OCI-LY7 (cell line): ENCODE results near the gene FAM111B. TPM values are rescaled to one million over a fixed set of nuclear protein-coding genes. Genes with fewer than 3 reads are reported as not detected.

ENCODE experiments used
- BruUV-seq: library from RNA; stranded (reverse); fragments of 400-500 nt; replicated peaks from 2 replicates; lab custom pipeline; 2021; lab: Mats Ljungman, UMichigan
- CTCF ChIA-PET: fragments of 300-600 bp; sonication (Branson Sonifier 250); formaldehyde crosslinking; loops from one replicate; lab custom pipeline; 2022; ENCODE audit warnings: antibody characterized with exemption; ENCODE audit not compliant: unreplicated experiment; lab: Charles Lee
- POLR2A ChIA-PET: fragments of 300-600 bp; sonication (Branson Sonifier 250); formaldehyde crosslinking; loops from one replicate; lab custom pipeline; 2022; ENCODE audit warnings: antibody characterized with exemption; lab: Charles Lee
- DNase-seq: peaks from one replicate; pipeline ENCODE4 v3.0.0-alpha.2; 2015; ENCODE audit warnings: low spot score
- H2AFZ ChIP-seq: fragments of 200-600 bp; sonication (generic), shearing (Covaris generic); 2 replicates; pipeline ENCODE4 v1.6.1; 2014; ENCODE audit warnings: mild to moderate bottlenecking, antibody characterized with exemption, low read length, moderate library complexity
- H3K27ac ChIP-seq: fragments of 200-600 bp; sonication (generic); 2 replicates; pipeline ENCODE4 v1.5.1; 2014; ENCODE audit warnings: mixed run types, low read depth, mild to moderate bottlenecking, moderate library complexity, low read length, inconsistent platforms; ENCODE audit not compliant: poor library complexity, severe bottlenecking
- H3K36me3 ChIP-seq: fragments of 200-600 bp; sonication (generic); 2 replicates; pipeline ENCODE4 v1.6.1; 2014; ENCODE audit warnings: mild to moderate bottlenecking, antibody characterized with exemption, low read length, moderate library complexity, mixed read lengths; ENCODE audit not compliant: insufficient read depth
- H3K4me1 ChIP-seq: fragments of 200-600 bp; sonication (generic); 2 replicates; pipeline ENCODE4 v1.5.1; 2014; ENCODE audit warnings: mild to moderate bottlenecking, low read length; ENCODE audit not compliant: insufficient read depth, poor library complexity, severe bottlenecking
- H3K4me2 ChIP-seq: fragments of 200-600 bp; sonication (generic); 2 replicates; pipeline ENCODE4 v1.6.1; 2014; ENCODE audit warnings: mild to moderate bottlenecking, low read length
- H3K4me3 ChIP-seq: fragments of 200-600 bp; sonication (generic); 2 replicates; pipeline ENCODE4 v1.5.1; 2014; ENCODE audit warnings: mild to moderate bottlenecking, low read depth, low read length; ENCODE audit not compliant: poor library complexity, severe bottlenecking
- H3K79me2 ChIP-seq: fragments of 200-600 bp; sonication (generic); 2 replicates; pipeline ENCODE4 v1.6.1; 2016; ENCODE audit warnings: low read depth, mild to moderate bottlenecking, low read length, moderate library complexity, mixed read lengths; ENCODE audit not compliant: insufficient read depth
- H3K9me2 ChIP-seq: fragments of 200-600 bp; sonication (generic); 2 replicates; pipeline ENCODE4 v1.6.1; 2016; ENCODE audit warnings: mild to moderate bottlenecking, low read length, mixed read lengths; ENCODE audit not compliant: insufficient read depth
- H3K9me3 ChIP-seq: fragments of 200-600 bp; sonication (generic); 2 replicates; pipeline ENCODE4 v1.6.1; 2014; ENCODE audit warnings: mild to moderate bottlenecking, mixed run types, low read length, mixed read lengths
- H4K20me1 ChIP-seq: fragments of 200-600 bp; sonication (generic); 2 replicates; pipeline ENCODE4 v1.6.1; 2014; ENCODE audit warnings: mild to moderate bottlenecking, antibody characterized with exemption, low read length, moderate library complexity, mixed read lengths; ENCODE audit not compliant: insufficient read depth
- CTCF ChIP-seq: fragments of 200-600 bp; sonication (generic); conservative IDR thresholded peaks from 2 replicates; pipeline ENCODE4 v1.5.1; 2014; ENCODE audit warnings: mild to moderate bottlenecking, antibody characterized with exemption, low read length, moderate library complexity, mixed read lengths
- EZH2phosphoT487 ChIP-seq: fragments of 200-600 bp; sonication (generic); IDR thresholded peaks from 2 replicates; pipeline ENCODE4 v1.6.1; 2018; ENCODE audit warnings: low read depth, borderline replicate concordance, mild to moderate bottlenecking, mixed run types, antibody characterized with exemption, low read length, moderate library complexity, mixed read lengths
- intact Hi-C: fragments of 100-400 bp; cut with micrococcal nuclease; formaldehyde crosslinking; loops from one replicate; pipeline ENCODE4 v1.10.0; 2022; ENCODE audit not compliant: unreplicated experiment
- total RNA-seq, 2 experiments: library from RNA; depleted of rRNA in 1 of 2; stranded (reverse); fragments of >200 nt in 1 of 2; shearing (Covaris generic) in 1 of 2; gene quantifications; 2 replicates each; pipeline ENCODE4 v1.2.3, GENCODE V29; 2014 to 2022

The FAM111B gene
- total RNA-seq, 2 experiments from 2014 or later = 37.6 to 38.1 TPM

DNA sequence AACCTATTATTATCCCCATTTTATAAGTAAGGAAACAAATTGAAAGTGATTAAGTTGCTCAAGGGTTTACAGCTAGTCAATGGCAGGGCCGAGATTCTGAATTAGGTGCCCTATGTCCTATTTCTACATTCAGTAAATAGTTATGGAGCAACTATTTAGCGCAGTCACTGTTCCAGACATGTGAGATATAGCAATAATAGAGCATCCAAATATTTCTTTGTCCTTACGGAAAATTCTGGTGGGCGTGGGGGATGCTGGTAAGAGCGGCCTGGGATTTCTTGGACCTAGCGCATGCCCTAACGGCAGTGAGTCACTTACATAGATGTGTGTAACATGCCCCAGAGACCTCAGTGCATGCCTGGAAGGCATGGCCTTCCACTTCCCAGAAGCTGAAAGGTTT, 69.3 kb downstream of the FAM111B start:
- CTCF ChIA-PET = no interaction called here
- H2AFZ ChIP-seq = no peak overlapping the region

More for the DNA sequence above, 69.3 kb downstream of the FAM111B start:
- intact Hi-C loops = no loop called here
- Histone ChIP-seq H3K9me2 (no peaks in the 10 kb centered on the region), H3K9me3 (0 out of 2 replicates have a peak, but pooled peaks cover 9% of the 10 kb centered on the region), H4K20me1 (no peaks in the 10 kb centered on the region), H3K4me1 (peaks cover 11% of the 10 kb centered on the region), H3K36me3 (no peaks in the 10 kb centered on the region), H3K4me2 (no peak overlapping the region), H3K79me2 (no peaks in the 10 kb centered on the region), H3K27ac (no peak overlapping the region), H3K4me3 (no peak overlapping the region)
- POLR2A ChIA-PET = no interaction called here
- TF ChIP-seq CTCF (no peak), EZH2phosphoT487 (no peak)
- BruUV-seq = no TSS peak
- DNase-seq = no peak

Other genes starting within 250 kb of the FAM111B start
- not detected in 2 replicates for gene GLYATL1, start 167.7 kb upstream of the FAM111B start, total RNA-seq (2014; rRNA removed; shearing (Covaris generic))
- gene GLYATL1, start 167.7 kb upstream of the FAM111B start, total RNA-seq (2022) = not detected in 2 replicates
- 0.59 TPM in 1 of 2 replicates, not detected in the other for gene GLYATL1B, start 20.9 kb upstream of the FAM111B start, total RNA-seq (2014; rRNA removed; shearing (Covaris generic))
- not detected in 2 replicates for gene GLYATL1B, start 20.9 kb upstream of the FAM111B start, total RNA-seq (2022)
- gene FAM111A, start 35.6 kb downstream of the FAM111B start, total RNA-seq (2014; rRNA removed; shearing (Covaris generic)) = 80.8 and 83.9 TPM in 2 replicates
- gene FAM111A, start 35.6 kb downstream of the FAM111B start, total RNA-seq (2022) = 93.7 and 99.8 TPM in 2 replicates
- gene DTX4, start 64.9 kb downstream of the FAM111B start, total RNA-seq (2014; rRNA removed; shearing (Covaris generic)) = 0.70 and 1.4 TPM in 2 replicates
- gene DTX4, start 64.9 kb downstream of the FAM111B start, total RNA-seq (2022) = 9.4 and 9.9 TPM in 2 replicates
- 0.06 TPM in 1 of 2 replicates, not detected in the other for gene MPEG1, start 105.7 kb downstream of the FAM111B start, total RNA-seq (2014; rRNA removed; shearing (Covaris generic))
- gene MPEG1, start 105.7 kb downstream of the FAM111B start, total RNA-seq (2022) = 12.4 and 13.5 TPM in 2 replicates